ENCODE measurements around the gene NGEF. TPM values are rescaled to one million over a fixed set of nuclear protein-coding genes. Genes with fewer than 3 reads are reported as not detected.

Gene NGEF
- total RNA-seq, 3 donors from 2014 or later: 20.1 to 67.5 (median 38.0) TPM

DNA sequence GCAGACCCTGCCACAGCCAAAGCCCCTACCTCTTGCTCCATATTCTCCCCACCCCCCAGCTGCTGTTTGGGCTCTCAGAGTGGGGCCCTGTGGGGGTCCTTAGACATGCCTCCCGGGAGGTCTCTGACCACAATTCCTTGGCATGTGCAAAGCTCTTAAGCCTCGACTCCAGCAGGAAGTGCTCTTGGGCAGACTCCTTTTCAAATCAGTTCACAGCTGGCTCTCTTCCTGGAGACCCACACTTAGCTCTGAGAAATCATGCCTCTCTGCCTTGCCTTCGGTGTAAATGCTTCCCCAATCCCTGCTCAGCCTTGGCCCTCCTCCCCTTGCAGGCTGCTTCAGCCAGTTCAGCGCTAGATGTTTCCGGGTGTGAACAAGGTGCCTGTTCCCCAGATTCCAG, 46.9 kb downstream of the NGEF start:
- H3K9me3 ChIP-seq: no peaks in the 10 kb centered on the region
- intact Hi-C loops (cut with DNase I, micrococcal nuclease): no loop called here
- H3K4me1 ChIP-seq (ENCODE audit: low read depth): no peaks in the 10 kb centered on the region
- no peaks in the 10 kb centered on the region for H3K36me3 ChIP-seq (ENCODE audit: low read depth)
- TF ChIP-seq CTCF (IDR thresholded peaks at IDR 0.05): no peak
- DNase-seq (no peak), ATAC-seq (no peak)
- H3K4me3 ChIP-seq: no peak overlapping the region

DNA sequence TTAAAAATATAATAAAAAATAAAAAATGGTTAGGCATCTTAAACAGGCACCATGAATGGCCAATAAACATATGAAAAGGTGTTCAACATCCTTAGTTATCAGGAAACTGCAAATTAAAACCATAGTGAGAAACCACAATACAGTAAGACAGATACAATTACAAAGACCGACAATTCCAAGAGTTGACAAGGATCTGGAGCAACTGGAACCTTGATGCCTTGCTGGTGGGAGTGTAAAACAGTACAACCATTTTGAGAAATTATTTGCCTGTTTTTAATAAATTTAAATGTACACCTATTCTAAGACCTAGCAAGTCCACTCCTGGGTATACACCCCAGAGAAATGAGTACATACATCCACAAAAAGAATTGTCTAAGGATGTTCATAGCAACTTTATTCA, 49.1 kb downstream of the NGEF start:
- DNase-seq (no peak), ATAC-seq (no peak)
- no peak for TF ChIP-seq CTCF (IDR thresholded peaks at IDR 0.05)
- Histone ChIP-seq H3K4me3 (no peak overlapping the region), H3K9me3 (no peaks in the 10 kb centered on the region), H3K4me1 (ENCODE audit: low read depth) (no peaks in the 10 kb centered on the region), H3K36me3 (ENCODE audit: low read depth) (no peaks in the 10 kb centered on the region)
- intact Hi-C loops (cut with DNase I, micrococcal nuclease): no loop called here

DNA sequence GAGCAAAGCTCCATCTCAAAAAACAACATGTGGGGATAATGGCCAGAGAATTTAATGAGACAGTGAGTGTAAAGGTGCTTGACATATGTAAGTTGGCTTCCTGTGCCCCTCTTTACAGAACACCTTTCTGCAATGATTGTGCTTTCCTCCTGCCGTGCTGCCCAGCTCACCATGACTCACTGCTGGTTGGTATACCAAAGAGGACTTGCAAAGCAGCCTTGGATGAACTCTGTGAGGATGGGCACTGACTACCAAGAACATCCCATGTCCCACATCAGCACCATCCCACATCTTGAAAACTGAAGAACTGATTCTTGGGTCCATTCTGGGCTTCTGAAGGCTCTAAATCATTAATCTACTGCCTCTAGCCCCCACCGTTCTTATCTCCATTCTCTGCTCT, 52.2 kb downstream of the NGEF start:
- ATAC-seq: no peak
- intact Hi-C loops (cut with DNase I, micrococcal nuclease): no loop called here
- H3K9me3 ChIP-seq: no peaks in the 10 kb centered on the region
- no peak for TF ChIP-seq CTCF (IDR thresholded peaks at IDR 0.05)
- no peak for DNase-seq
- H3K36me3 ChIP-seq (ENCODE audit: low read depth): no peaks in the 10 kb centered on the region
- H3K4me1 ChIP-seq (ENCODE audit: low read depth): no peaks in the 10 kb centered on the region
- H3K4me3 ChIP-seq: no peak overlapping the region

DNA sequence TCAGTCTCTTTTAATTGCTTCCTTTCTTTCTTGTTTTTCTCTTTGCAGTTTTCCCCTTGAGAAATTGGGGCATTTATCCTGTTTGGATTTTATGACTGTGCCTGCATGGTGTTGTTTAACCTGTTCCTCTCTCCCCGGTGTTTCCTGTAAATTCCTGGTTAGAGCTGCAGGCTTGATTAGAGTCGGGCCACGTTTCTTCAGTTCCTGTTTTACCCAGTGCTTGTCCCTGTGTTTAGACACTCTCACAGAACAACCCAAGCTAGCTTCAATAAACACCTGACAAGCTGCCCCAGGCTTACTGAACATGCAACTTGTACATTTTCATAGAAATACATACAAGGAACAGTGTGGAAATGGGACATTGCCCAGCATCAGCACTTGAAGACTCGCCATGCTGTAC, 53.9 kb downstream of the NGEF start:
- TF ChIP-seq CTCF (IDR thresholded peaks at IDR 0.05): no peak
- no peaks in the 10 kb centered on the region for H3K36me3 ChIP-seq (ENCODE audit: low read depth)
- DNase-seq (no peak), ATAC-seq (no peak)
- H3K4me3 ChIP-seq: no peak overlapping the region
- intact Hi-C loops (cut with DNase I, micrococcal nuclease): no loop called here
- no peaks in the 10 kb centered on the region for H3K4me1 ChIP-seq (ENCODE audit: low read depth)
- H3K9me3 ChIP-seq: no peaks in the 10 kb centered on the region

- H3K9me3 ChIP-seq: no peaks in the 10 kb centered on the region
- DNase-seq: no peak
- no peaks in the 10 kb centered on the region for H3K4me1 ChIP-seq (ENCODE audit: low read depth)
- H3K4me3 ChIP-seq: no peak overlapping the region
- intact Hi-C loops (cut with DNase I, micrococcal nuclease): no loop called here
- no peak for TF ChIP-seq CTCF (IDR thresholded peaks at IDR 0.05)
- H3K36me3 ChIP-seq (ENCODE audit: low read depth): no peaks in the 10 kb centered on the region
- ATAC-seq: no peak
Measured at GRCh38 chr2:232957657-232958090, 55.4 kb downstream of the NGEF start.

DNA sequence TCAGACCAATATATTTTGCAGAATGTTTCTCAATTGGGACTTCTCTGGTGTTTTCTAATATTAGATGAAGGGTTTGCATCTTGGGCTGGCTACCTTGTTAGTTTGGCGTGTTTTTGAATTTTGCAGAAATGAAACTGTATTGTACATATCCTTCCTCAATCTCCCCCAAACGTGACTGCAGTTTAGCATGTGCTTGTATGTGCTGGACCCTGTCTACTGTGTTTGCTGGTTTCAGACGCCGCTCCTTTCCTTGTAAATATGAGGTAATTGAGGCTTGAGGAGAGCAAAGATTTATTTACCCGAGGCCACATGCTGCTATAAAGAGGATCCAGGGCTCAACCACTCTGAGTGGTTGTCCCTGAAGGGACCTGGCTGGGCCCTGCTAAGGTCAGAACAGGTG, 57.2 kb downstream of the NGEF start:
- H3K36me3 ChIP-seq (ENCODE audit: low read depth): no peaks in the 10 kb centered on the region
- H3K9me3 ChIP-seq: no peaks in the 10 kb centered on the region
- H3K4me1 ChIP-seq (ENCODE audit: low read depth): no peaks in the 10 kb centered on the region
- intact Hi-C loops (cut with DNase I, micrococcal nuclease): no loop called here
- TF ChIP-seq CTCF (IDR thresholded peaks at IDR 0.05): no peak
- DNase-seq: peak in 1 of 3 donors; percentile 9
- no peak overlapping the region for H3K4me3 ChIP-seq
- peak; percentile 60 for ATAC-seq

Data from mucosa of descending colon (tissue), 3 donors.